K562 (cell line): ENCODE data around the gene CDHR1. TPM values are rescaled to one million over a fixed set of nuclear protein-coding genes. Genes with fewer than 3 reads are reported as not detected.
A peak's percentile ranks its signal among the peaks of the same experiment; 100 is the strongest.

Experiments used
- DEAF1 ChIP-seq: fragments of 450-650 bp; formaldehyde crosslinking; IDR thresholded peaks from 2 replicates; pipeline ENCODE4 v1.4.0; 2020; ENCODE audit warnings: mild to moderate bottlenecking, moderate library complexity
- FOXJ3 ChIP-seq: sonication (generic); formaldehyde crosslinking; IDR thresholded peaks from 2 replicates; pipeline ENCODE4 v1.4.0; 2020; ENCODE audit warnings: mild to moderate bottlenecking, missing genetic modification reagents
- MEIS2 ChIP-seq: fragments of 450-650 bp; IDR thresholded peaks from 2 replicates; pipeline ENCODE4 v1.6.1; 2014; ENCODE audit warnings: mild to moderate bottlenecking; ENCODE audit not compliant: partially characterized antibody
- SLC30A9 ChIP-seq: fragments of 250-450 bp; sonication (Bioruptor Pico); IDR thresholded peaks from 2 replicates; pipeline ENCODE4 v1.8.0; 2022; ENCODE audit warnings: mild to moderate bottlenecking, moderate library complexity
- TFAP4 ChIP-seq: sonication (generic); formaldehyde crosslinking; IDR thresholded peaks from 2 replicates; pipeline ENCODE4 v1.8.0; 2022; ENCODE audit warnings: missing genetic modification reagents, mild to moderate bottlenecking, moderate library complexity, borderline replicate concordance
- U2AF1 ChIP-seq: fragments of 200-400 bp; formaldehyde crosslinking; optimal IDR thresholded peaks from 2 replicates; pipeline ENCODE3; 2017; ENCODE audit warnings: mild to moderate bottlenecking, low read depth, low read length, moderate library complexity
- polyA plus RNA-seq, 8 experiments: library from polyadenylated mRNA; depleted of rRNA in 4 of 8; stranded (reverse) in 5 of 8; unstranded in 3 of 8; fragments of >200 nt; fragmentation: Nextera tagmentation in 2 of 8; fragmentation: Illumina TruSeq in 1 of 8; extraction: Ambion mirVana in 2 of 8; extraction: Trizol in 1 of 8; gene quantifications; 2 replicates each; pipeline versions ENCODE4 v1.2.1 to v1.2.3, GENCODE V29; 2011 to 2014; ENCODE audit warnings: inconsistent platforms in 1 of 8, missing spikeins in 1 of 8
- total RNA-seq, 7 experiments: library from RNA; depleted of rRNA in 6 of 7; stranded (reverse); fragments of >200 nt in 6 of 7; fragmentation: Illumina TruSeq in 2 of 7; extraction: Trizol in 2 of 7; gene quantifications; 2 replicates each; pipeline versions ENCODE4 v1.2.1 to v1.2.3, GENCODE V29; 2011 to 2021; ENCODE audit warnings: low replicate concordance in 1 of 7
- TF ChIP-seq, protein P1 (sequence below): fragments of 450-650 bp; IDR thresholded peaks from 2 replicates; pipeline ENCODE4 v1.6.1; 2016; ENCODE audit warnings: mild to moderate bottlenecking, moderate library complexity

The CDHR1 gene
- total and polyA plus RNA-seq, 9 of the 15 experiments (the other 6 are each of a cell fraction or from before 2014, with no cell fraction given), result 0.03 to 0.99 (median 0.20) TPM

DNA sequence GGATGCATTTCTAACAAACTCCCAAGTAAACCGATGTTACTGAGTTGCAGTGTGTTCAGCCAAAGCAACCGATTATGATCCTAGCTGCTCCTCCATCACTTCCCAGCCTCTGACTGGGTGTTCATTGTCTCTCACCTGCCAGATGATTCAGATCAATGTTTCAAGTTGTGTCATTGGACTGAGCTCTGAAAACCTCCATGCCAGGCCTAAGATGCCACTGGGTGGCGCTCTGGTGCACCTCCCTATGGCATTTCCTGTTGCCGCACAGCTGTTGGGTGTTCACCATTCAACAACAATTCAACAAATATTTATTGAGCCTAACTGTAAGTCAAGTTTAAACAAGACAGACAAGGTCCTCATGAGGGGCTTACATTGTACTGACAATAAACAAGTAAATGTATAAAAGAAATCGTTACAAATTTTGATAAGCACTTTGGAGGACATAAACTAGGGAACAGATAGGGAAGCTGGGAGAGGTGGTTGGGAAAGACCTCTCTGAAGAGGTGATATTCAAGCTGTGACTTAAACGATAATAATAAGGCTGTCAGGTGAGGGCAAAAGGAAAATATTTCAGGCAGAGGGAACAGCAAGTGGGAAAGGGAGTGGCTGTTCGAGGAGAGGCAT lies 73.3 kb downstream of the CDHR1 start (continued):
- TF ChIP-seq, protein P1, sequence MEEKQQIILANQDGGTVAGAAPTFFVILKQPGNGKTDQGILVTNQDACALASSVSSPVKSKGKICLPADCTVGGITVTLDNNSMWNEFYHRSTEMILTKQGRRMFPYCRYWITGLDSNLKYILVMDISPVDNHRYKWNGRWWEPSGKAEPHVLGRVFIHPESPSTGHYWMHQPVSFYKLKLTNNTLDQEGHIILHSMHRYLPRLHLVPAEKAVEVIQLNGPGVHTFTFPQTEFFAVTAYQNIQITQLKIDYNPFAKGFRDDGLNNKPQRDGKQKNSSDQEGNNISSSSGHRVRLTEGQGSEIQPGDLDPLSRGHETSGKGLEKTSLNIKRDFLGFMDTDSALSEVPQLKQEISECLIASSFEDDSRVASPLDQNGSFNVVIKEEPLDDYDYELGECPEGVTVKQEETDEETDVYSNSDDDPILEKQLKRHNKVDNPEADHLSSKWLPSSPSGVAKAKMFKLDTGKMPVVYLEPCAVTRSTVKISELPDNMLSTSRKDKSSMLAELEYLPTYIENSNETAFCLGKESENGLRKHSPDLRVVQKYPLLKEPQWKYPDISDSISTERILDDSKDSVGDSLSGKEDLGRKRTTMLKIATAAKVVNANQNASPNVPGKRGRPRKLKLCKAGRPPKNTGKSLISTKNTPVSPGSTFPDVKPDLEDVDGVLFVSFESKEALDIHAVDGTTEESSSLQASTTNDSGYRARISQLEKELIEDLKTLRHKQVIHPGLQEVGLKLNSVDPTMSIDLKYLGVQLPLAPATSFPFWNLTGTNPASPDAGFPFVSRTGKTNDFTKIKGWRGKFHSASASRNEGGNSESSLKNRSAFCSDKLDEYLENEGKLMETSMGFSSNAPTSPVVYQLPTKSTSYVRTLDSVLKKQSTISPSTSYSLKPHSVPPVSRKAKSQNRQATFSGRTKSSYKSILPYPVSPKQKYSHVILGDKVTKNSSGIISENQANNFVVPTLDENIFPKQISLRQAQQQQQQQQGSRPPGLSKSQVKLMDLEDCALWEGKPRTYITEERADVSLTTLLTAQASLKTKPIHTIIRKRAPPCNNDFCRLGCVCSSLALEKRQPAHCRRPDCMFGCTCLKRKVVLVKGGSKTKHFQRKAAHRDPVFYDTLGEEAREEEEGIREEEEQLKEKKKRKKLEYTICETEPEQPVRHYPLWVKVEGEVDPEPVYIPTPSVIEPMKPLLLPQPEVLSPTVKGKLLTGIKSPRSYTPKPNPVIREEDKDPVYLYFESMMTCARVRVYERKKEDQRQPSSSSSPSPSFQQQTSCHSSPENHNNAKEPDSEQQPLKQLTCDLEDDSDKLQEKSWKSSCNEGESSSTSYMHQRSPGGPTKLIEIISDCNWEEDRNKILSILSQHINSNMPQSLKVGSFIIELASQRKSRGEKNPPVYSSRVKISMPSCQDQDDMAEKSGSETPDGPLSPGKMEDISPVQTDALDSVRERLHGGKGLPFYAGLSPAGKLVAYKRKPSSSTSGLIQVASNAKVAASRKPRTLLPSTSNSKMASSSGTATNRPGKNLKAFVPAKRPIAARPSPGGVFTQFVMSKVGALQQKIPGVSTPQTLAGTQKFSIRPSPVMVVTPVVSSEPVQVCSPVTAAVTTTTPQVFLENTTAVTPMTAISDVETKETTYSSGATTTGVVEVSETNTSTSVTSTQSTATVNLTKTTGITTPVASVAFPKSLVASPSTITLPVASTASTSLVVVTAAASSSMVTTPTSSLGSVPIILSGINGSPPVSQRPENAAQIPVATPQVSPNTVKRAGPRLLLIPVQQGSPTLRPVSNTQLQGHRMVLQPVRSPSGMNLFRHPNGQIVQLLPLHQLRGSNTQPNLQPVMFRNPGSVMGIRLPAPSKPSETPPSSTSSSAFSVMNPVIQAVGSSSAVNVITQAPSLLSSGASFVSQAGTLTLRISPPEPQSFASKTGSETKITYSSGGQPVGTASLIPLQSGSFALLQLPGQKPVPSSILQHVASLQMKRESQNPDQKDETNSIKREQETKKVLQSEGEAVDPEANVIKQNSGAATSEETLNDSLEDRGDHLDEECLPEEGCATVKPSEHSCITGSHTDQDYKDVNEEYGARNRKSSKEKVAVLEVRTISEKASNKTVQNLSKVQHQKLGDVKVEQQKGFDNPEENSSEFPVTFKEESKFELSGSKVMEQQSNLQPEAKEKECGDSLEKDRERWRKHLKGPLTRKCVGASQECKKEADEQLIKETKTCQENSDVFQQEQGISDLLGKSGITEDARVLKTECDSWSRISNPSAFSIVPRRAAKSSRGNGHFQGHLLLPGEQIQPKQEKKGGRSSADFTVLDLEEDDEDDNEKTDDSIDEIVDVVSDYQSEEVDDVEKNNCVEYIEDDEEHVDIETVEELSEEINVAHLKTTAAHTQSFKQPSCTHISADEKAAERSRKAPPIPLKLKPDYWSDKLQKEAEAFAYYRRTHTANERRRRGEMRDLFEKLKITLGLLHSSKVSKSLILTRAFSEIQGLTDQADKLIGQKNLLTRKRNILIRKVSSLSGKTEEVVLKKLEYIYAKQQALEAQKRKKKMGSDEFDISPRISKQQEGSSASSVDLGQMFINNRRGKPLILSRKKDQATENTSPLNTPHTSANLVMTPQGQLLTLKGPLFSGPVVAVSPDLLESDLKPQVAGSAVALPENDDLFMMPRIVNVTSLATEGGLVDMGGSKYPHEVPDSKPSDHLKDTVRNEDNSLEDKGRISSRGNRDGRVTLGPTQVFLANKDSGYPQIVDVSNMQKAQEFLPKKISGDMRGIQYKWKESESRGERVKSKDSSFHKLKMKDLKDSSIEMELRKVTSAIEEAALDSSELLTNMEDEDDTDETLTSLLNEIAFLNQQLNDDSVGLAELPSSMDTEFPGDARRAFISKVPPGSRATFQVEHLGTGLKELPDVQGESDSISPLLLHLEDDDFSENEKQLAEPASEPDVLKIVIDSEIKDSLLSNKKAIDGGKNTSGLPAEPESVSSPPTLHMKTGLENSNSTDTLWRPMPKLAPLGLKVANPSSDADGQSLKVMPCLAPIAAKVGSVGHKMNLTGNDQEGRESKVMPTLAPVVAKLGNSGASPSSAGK, result peak; percentile 24; the same call in 1 of the 2 replicates
- peak; percentile 14 for TF ChIP-seq MEIS2
- no peak for TF ChIP-seq U2AF1
- no peak for TF ChIP-seq FOXJ3 (CRISPR knock-in tag)
- TF ChIP-seq DEAF1 (CRISPR knock-in tag), result peak; percentile 60
- no peak for TF ChIP-seq SLC30A9 (CRISPR knock-in tag)
- TF ChIP-seq TFAP4 (CRISPR knock-in tag), result peak; percentile 95
